HG03103 (cell line): ENCODE measurements around the gene PPM1D.
A peak's percentile ranks its signal among the peaks of the same experiment; 100 is the strongest.

Source experiments
- ATAC-seq: cut with Tn5 transposase; IDR thresholded peaks from one replicate; pipeline ENCODE4 v1.9.1; 2021; ENCODE audit warnings: low read depth; ENCODE audit not compliant: unreplicated experiment

Gene PPM1D

GRCh38 chr17:60618080-60618479 is 18.1 kb downstream of the PPM1D start:
- ATAC-seq, result no peak

GRCh38 chr17:60618854-60619526 is 19.0 kb downstream of the PPM1D start:
- ATAC-seq, result no peak

- ATAC-seq, result no peak
Observed at GRCh38 chr17:60622961-60623360, 23.0 kb downstream of the PPM1D start.

- ATAC-seq, result no peak
Observed at GRCh38 chr17:60623415-60623814, 23.4 kb downstream of the PPM1D start.

- no peak for ATAC-seq
Observed at GRCh38 chr17:60627124-60627523, 27.1 kb downstream of the PPM1D start.

GRCh38 chr17:60628252-60628889 is 28.4 kb downstream of the PPM1D start:
- no peak for ATAC-seq

GRCh38 chr17:60629120-60629519 is 29.1 kb downstream of the PPM1D start:
- ATAC-seq, result no peak

GRCh38 chr17:60630352-60630751 is 30.4 kb downstream of the PPM1D start:
- no peak for ATAC-seq

GRCh38 chr17:60631119-60631518 is 31.1 kb downstream of the PPM1D start:
- no peak for ATAC-seq

GRCh38 chr17:60637683-60638082 is 37.7 kb downstream of the PPM1D start:
- ATAC-seq, result no peak

- no peak for ATAC-seq
Observed at GRCh38 chr17:60639019-60639330, 39.0 kb downstream of the PPM1D start.

GRCh38 chr17:60640503-60640902 is 40.5 kb downstream of the PPM1D start:
- no peak for ATAC-seq

GRCh38 chr17:60641126-60641525 is 41.1 kb downstream of the PPM1D start:
- no peak for ATAC-seq

GRCh38 chr17:60641810-60642220 is 41.8 kb downstream of the PPM1D start:
- no peak for ATAC-seq

- no peak for ATAC-seq
Observed at GRCh38 chr17:60645918-60646523, 46.0 kb downstream of the PPM1D start.

- no peak for ATAC-seq
Observed at GRCh38 chr17:60646701-60647100, 46.7 kb downstream of the PPM1D start.

- no peak for ATAC-seq
Observed at GRCh38 chr17:60647705-60648104, 47.7 kb downstream of the PPM1D start.

- ATAC-seq, result peak; percentile 98
Observed at GRCh38 chr17:60652454-60653247, 52.7 kb downstream of the PPM1D start.

GRCh38 chr17:60653569-60653968 is 53.6 kb downstream of the PPM1D start:
- ATAC-seq, result no peak

GRCh38 chr17:60656499-60656898 is 56.5 kb downstream of the PPM1D start:
- ATAC-seq, result no peak

- ATAC-seq, result no peak
Observed at GRCh38 chr17:60659156-60659555, 59.2 kb downstream of the PPM1D start.
